OCI-LY1 (cell line): ENCODE results near the gene RAB30.

ENCODE experiments used
- CTCF ChIP-seq: fragments of 200-600 bp; sonication (generic), shearing (Covaris generic); IDR thresholded peaks from 2 replicates; pipeline ENCODE4 v1.5.1; 2017; ENCODE audit warnings: mild to moderate bottlenecking, antibody characterized with exemption, low read length, moderate library complexity, mixed read lengths
- EZH2 ChIP-seq: fragments of 200-600 bp; sonication (generic), shearing (Covaris generic); IDR thresholded peaks from 2 replicates; pipeline ENCODE4 v1.8.0; 2017; ENCODE audit warnings: borderline replicate concordance, mixed run types, mild to moderate bottlenecking, antibody characterized with exemption, low read length, moderate library complexity, mixed read lengths

GRCh38 chr11:83060965-83061364 is 10.7 kb downstream of the RAB30 start:
- no peak for TF ChIP-seq CTCF
- TF ChIP-seq EZH2 = no peak
